ENCODE results near the gene DAND5. TPM values are rescaled to one million over a fixed set of nuclear protein-coding genes. Genes with fewer than 3 reads are reported as not detected.

Gene DAND5
- total RNA-seq, 1 donor from 2014 or later = not detected

- H3K4me1 Mint-ChIP-seq = peaks cover 49% of the 10 kb centered on the region
- no peaks in the 10 kb centered on the region for H3K9me3 Mint-ChIP-seq
- no peaks in the 10 kb centered on the region for H3K27me3 Mint-ChIP-seq (ENCODE audit: low read depth)
- peak overlapping the region; percentile 98 for H3K27ac Mint-ChIP-seq
- TF ChIP-seq CTCF (IDR thresholded peaks at IDR 0.05; ENCODE audit: unreplicated experiment) = no peak
- peaks cover 32% of the 10 kb centered on the region for H3K36me3 Mint-ChIP-seq
- DNase-seq (ENCODE audit: low spot score in 2 of 2, unreplicated experiment in 2 of 2) = no peak
- no peak overlapping the region for H3K4me3 Mint-ChIP-seq
Measured at GRCh38 chr19:12944104-12944674, 25.2 kb upstream of the DAND5 start.

DNA sequence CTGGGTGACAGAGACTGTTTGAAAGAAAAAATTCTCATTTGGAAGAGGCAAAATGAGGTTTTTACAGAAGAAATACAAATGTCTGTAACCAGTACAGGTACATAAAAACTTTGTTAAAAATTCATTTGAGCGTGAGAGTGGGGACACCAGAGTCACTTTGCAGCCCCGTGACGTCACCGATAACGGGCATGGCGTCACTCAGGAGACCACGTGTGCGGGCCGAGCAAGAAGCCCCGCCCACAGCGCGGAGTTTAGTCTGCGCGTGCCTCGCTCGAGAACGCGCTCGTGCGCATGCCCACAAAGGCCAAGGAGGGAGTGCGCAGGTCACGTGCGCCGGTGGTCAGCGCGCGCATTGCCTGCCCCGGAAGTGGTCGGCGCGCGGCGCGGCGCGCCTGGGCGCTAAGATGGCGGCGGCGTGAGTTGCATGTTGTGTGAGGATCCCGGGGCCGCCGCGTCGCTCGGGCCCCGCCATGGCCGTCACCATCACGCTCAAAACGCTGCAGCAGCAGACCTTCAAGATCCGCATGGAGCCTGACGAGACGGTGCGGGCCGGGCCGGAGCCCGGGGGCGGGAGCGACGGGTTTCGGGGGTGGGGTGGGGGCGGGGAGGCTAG lies 23.8 kb upstream of the DAND5 start, which contains the start of gene RAD23A:
TSS of gene RAD23A (plus strand) at position 384 of the 613 bp plus-strand sequence. CDS start at position 471, 87 bp downstream.
- peaks cover 26% of the 10 kb centered on the region for H3K36me3 Mint-ChIP-seq
- H3K27me3 Mint-ChIP-seq (ENCODE audit: low read depth) = no peaks in the 10 kb centered on the region
- peaks cover 35% of the 10 kb centered on the region for H3K4me1 Mint-ChIP-seq
- no peaks in the 10 kb centered on the region for H3K9me3 Mint-ChIP-seq
- H3K4me3 Mint-ChIP-seq = peak within 1 kb of the TSS; percentile 81
- peak within 1 kb of the TSS; percentile 98 for H3K27ac Mint-ChIP-seq
- peak; percentile 98 to 99 for DNase-seq (ENCODE audit: low spot score in 2 of 2, unreplicated experiment in 2 of 2)
- no peak for TF ChIP-seq CTCF (IDR thresholded peaks at IDR 0.05; ENCODE audit: unreplicated experiment)

DNA sequence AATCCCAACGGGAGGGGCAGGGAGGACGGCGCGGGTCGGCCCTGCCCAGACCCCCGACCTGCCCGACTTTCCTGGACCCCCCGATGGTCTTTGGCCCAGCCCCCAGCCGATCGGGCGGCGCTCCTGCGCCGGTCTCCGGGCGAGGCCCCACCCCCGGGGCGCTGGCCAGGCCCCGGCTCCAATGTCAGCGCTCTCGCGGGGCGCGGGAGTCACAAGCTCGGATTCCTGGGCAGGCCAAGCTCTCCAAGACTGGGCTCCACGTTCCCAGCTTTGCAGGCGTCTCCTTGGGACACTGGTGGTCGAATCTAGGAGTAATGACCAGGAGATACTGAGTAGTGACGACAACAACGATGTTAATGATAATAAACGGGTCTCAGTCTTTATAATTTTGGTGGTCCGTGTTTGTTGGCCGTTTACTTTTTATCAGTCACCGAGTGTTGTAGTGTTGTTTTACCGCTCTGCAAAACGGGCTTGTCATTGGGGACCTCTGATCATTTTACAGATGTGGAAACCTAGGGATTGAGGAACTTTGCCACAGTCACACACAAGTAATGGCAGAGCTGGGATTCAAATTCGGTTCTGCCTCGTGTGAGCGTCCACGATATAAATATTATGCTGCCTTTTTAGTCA lies 23.2 kb upstream of the DAND5 start:
- peak overlapping the region; percentile 81 for H3K4me3 Mint-ChIP-seq
- TF ChIP-seq CTCF (IDR thresholded peaks at IDR 0.05; ENCODE audit: unreplicated experiment) = no peak
- H3K9me3 Mint-ChIP-seq = no peaks in the 10 kb centered on the region
- peak; percentile 58 to 72 for DNase-seq (ENCODE audit: low spot score in 2 of 2, unreplicated experiment in 2 of 2)
- peaks cover 30% of the 10 kb centered on the region for H3K4me1 Mint-ChIP-seq
- no peaks in the 10 kb centered on the region for H3K27me3 Mint-ChIP-seq (ENCODE audit: low read depth)
- H3K36me3 Mint-ChIP-seq = peaks cover 28% of the 10 kb centered on the region
- H3K27ac Mint-ChIP-seq = peak overlapping the region; percentile 96

DNA sequence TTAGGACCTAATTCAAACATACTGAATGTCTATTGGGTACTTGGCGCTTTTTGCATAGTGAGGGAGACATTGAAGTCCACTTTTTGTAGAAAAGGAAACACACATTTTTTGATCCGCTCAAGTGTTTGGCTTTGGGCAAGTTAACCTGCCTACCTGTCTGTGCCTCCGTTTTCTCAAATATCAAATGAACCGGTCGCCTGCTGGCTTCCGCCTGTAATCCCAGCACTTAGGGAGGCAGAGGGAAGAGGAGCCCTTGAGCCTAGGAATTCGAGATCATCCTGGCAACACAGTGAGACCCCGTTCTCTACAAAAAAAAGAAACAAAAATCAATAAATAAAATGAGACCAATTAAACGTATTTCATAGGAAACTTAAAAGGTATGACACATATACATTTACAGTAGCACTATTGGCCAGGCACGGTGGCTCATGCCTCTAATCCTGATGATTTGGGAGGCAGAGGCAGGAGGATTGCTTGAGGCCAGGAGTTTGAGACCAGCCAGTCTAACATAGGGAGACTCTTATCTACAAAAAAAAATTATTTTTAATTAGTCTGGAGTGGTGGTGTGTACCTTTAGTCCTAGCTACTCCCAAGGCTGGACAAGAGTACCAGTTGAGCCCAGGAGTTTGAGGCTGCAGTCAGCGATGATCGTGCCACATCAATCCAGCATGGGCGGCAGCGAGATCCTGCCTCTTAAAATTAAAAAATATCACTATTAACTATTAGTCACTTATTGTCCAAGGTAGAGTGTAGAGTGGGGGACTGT lies 22.5 kb upstream of the DAND5 start:
- Mint-ChIP-seq H3K4me1 (peaks cover 30% of the 10 kb centered on the region), H3K36me3 (peaks cover 33% of the 10 kb centered on the region)

More for the DNA sequence above, 22.5 kb upstream of the DAND5 start:
- no peak for DNase-seq (ENCODE audit: low spot score in 2 of 2, unreplicated experiment in 2 of 2)
- no peaks in the 10 kb centered on the region for H3K9me3 Mint-ChIP-seq
- peak overlapping the region; percentile 96 for H3K27ac Mint-ChIP-seq
- peak overlapping the region; percentile 81 for H3K4me3 Mint-ChIP-seq
- no peaks in the 10 kb centered on the region for H3K27me3 Mint-ChIP-seq (ENCODE audit: low read depth)
- TF ChIP-seq CTCF (IDR thresholded peaks at IDR 0.05; ENCODE audit: unreplicated experiment) = no peak
